ENCODE results near the gene ADCY1.

DNA sequence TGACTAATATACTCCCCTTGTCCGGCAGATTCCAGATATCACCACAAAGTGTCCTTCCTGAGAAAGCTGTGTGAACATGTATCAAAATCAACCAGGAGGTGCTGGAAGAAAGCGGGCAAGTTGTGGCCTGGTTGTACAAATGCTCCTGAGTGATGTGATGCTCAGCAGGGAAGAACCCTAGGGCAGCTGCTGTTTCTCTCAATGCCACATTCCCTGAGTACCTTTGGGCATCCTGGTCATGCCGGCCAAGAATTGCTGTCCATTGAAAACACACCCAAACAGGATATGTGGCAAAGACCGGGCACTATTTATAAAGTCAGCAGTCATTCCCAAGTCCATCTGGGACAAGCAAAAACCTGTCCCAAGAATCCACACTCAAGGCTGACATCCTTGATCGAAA is 7.8 kb upstream of the ADCY1 start:
- TF ChIP-seq POLR2A (IDR thresholded peaks at IDR 0.05) = no peak
- TF ChIP-seq, protein P1, sequence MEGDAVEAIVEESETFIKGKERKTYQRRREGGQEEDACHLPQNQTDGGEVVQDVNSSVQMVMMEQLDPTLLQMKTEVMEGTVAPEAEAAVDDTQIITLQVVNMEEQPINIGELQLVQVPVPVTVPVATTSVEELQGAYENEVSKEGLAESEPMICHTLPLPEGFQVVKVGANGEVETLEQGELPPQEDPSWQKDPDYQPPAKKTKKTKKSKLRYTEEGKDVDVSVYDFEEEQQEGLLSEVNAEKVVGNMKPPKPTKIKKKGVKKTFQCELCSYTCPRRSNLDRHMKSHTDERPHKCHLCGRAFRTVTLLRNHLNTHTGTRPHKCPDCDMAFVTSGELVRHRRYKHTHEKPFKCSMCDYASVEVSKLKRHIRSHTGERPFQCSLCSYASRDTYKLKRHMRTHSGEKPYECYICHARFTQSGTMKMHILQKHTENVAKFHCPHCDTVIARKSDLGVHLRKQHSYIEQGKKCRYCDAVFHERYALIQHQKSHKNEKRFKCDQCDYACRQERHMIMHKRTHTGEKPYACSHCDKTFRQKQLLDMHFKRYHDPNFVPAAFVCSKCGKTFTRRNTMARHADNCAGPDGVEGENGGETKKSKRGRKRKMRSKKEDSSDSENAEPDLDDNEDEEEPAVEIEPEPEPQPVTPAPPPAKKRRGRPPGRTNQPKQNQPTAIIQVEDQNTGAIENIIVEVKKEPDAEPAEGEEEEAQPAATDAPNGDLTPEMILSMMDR (IDR thresholded peaks at IDR 0.05) = no peak

All from Peyer's patch (tissue), 4 donors.